HEK293 (cell line): Measurements from ENCODE around the gene TTC13.

Source experiments
- CTCF ChIP-seq: fragments of 450-650 bp; formaldehyde crosslinking; IDR thresholded peaks from 2 replicates; pipeline ENCODE4 v1.5.1; 2016; ENCODE audit warnings: missing biosample characterization, missing genetic modification characterization
- OSR2 ChIP-seq: fragments of 450-650 bp; formaldehyde crosslinking; IDR thresholded peaks from 2 replicates; pipeline ENCODE4 v1.5.1; 2016; ENCODE audit warnings: missing biosample characterization, missing genetic modification characterization
- ZBTB49 ChIP-seq: fragments of 450-650 bp; formaldehyde crosslinking; IDR thresholded peaks from 2 replicates; pipeline ENCODE4 v1.5.1; 2016; ENCODE audit warnings: missing biosample characterization, missing genetic modification characterization, low read depth
- ZNF121 ChIP-seq: fragments of 450-650 bp; formaldehyde crosslinking; IDR thresholded peaks from 2 replicates; pipeline ENCODE4 v1.5.1; 2016; ENCODE audit warnings: missing biosample characterization, missing genetic modification characterization
- ZNF138 ChIP-seq: fragments of 450-650 bp; formaldehyde crosslinking; IDR thresholded peaks from 2 replicates; pipeline ENCODE4 v1.5.1; 2016; ENCODE audit warnings: missing biosample characterization, missing genetic modification characterization, borderline replicate concordance
- ZNF202 ChIP-seq: fragments of 450-650 bp; formaldehyde crosslinking; IDR thresholded peaks from 2 replicates; pipeline ENCODE4 v1.5.1; 2016; ENCODE audit warnings: missing biosample characterization, missing genetic modification characterization, borderline replicate concordance
- ZNF274 ChIP-seq, 2 experiments: fragments of 200-500 bp in 1 of 2; fragments of 450-650 bp in 1 of 2; sonication (Bioruptor generic) in 1 of 2; formaldehyde crosslinking in 1 of 2; IDR thresholded peaks; 2 replicates each; pipeline versions ENCODE4 v1.5.1 to v1.6.1; 2014 to 2016; ENCODE audit warnings: borderline replicate concordance in 1 of 2, inconsistent platforms in 1 of 2, low read length in 1 of 2, missing biosample characterization in 1 of 2, missing genetic modification characterization in 1 of 2
- ZNF473 ChIP-seq: fragments of 450-650 bp; formaldehyde crosslinking; IDR thresholded peaks from 2 replicates; pipeline ENCODE4 v1.5.1; 2017; ENCODE audit warnings: missing biosample characterization, missing genetic modification characterization
- ZNF580 ChIP-seq: fragments of 450-650 bp; formaldehyde crosslinking; IDR thresholded peaks from 2 replicates; pipeline ENCODE4 v1.5.1; 2016; ENCODE audit warnings: missing biosample characterization, missing genetic modification characterization

GRCh38 chr1:230939806-230940489 lies 38.7 kb downstream of the TTC13 start:
- TF ChIP-seq ZNF121 (tag by site-specific recombination), result no peak
- no peak for TF ChIP-seq CTCF (tag by site-specific recombination)
- no peak for TF ChIP-seq ZBTB49
- no peak for TF ChIP-seq ZNF274 (IDR thresholded peaks at IDR 0.05; ENCODE audit: low read length)
- TF ChIP-seq ZNF274 (tag by site-specific recombination; IDR thresholded peaks at IDR 0.05; ENCODE audit: borderline replicate concordance), result no peak
- TF ChIP-seq OSR2, result no peak
- TF ChIP-seq ZNF138, result no peak
- TF ChIP-seq ZNF202 (tag by site-specific recombination), result no peak
- TF ChIP-seq ZNF580 (tag by site-specific recombination), result no peak
- no peak for TF ChIP-seq ZNF473 (tag by site-specific recombination)
